ENCODE measurements around the gene CDC27. TPM values are rescaled to one million over a fixed set of nuclear protein-coding genes. Genes with fewer than 3 reads are reported as not detected.
"Not testable (repeated sequence)": the region's sequence is repeated elsewhere in the genome, so short reads cannot be mapped to it uniquely, and the experiment has no call there.

Gene CDC27
- total RNA-seq, 2 donors from 2014 or later, result 134 to 146 TPM

DNA sequence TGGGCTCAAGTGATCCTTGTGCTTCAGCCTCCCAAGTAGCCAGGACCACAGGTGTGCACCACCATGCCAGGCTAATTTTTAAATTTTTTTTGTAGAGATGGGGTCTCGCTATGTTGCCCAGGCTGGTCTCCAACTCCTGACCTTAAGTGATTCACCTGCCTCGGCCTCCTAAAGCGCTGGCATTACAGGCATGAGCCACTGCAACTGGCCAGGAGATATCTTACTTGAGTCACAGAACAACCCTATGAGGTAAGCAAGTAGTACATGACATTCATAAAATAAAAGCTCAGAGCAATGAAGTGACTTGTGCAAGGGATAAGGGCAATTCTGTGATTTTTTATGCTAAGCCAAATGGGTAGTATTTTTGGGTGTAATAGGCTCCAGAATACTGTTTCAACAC is 57.3 kb downstream of the CDC27 start:
- no peak overlapping the region for H3K27ac Mint-ChIP-seq
- ATAC-seq, result no peak
- no peak for DNase-seq (ENCODE audit: low spot score in 2 of 2)
- peaks cover 0 to 8% of the 10 kb centered on the region in 2 donors for H3K36me3 Mint-ChIP-seq
- H3K9me3 Mint-ChIP-seq, result no peaks in the 10 kb centered on the region

DNA sequence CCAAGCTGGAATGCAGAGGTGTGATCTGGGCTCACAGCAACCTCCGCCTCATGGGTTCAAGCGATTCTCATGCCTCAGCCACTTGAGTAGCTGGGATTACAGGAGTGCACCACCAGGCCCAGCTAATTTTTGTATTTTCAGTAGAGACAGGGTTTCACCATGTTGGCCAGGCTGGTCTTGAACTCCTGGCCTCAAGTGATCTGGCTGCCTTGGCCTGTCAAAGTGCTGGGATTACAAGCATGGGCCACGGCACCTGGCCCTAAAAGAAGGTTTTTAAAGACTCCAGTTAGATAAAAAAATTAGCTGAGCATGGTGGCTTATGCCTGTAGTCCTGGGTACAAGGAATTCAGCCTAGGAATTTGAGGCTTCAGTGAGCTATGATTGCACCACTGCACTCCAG is 62.3 kb downstream of the CDC27 start:
- H3K36me3 Mint-ChIP-seq; H3K9me3 Mint-ChIP-seq; DNase-seq (ENCODE audit: low spot score in 2 of 2); ATAC-seq; H3K27ac Mint-ChIP-seq: not testable (repeated sequence)

DNA sequence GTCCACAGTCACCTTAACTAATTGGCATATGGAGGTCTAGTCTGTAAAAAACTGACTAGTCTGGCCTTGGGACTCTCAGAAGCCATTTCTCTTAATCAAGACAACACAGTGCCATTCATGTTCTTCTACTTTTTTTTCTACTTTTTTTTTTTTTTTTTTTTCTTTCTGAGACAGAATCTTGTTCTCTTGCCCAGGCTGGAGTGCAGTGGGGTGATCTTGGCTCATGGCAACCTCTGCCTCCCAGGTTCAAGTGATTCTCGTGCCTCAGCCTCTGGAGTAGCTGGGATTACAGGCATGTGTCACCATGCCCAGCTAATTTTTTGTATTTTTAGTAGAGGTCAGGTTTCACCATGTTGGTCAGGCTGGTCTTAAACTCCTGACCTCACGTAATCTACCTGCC is 65.8 kb downstream of the CDC27 start:
- Mint-ChIP-seq H3K36me3 (peaks cover 0 to 16% of the 10 kb centered on the region in 2 donors), H3K27ac (peak overlapping the region in 1 of 2 donors; percentile 29)
- ATAC-seq; H3K9me3 Mint-ChIP-seq; DNase-seq (ENCODE audit: low spot score in 2 of 2): not testable (repeated sequence)

DNA sequence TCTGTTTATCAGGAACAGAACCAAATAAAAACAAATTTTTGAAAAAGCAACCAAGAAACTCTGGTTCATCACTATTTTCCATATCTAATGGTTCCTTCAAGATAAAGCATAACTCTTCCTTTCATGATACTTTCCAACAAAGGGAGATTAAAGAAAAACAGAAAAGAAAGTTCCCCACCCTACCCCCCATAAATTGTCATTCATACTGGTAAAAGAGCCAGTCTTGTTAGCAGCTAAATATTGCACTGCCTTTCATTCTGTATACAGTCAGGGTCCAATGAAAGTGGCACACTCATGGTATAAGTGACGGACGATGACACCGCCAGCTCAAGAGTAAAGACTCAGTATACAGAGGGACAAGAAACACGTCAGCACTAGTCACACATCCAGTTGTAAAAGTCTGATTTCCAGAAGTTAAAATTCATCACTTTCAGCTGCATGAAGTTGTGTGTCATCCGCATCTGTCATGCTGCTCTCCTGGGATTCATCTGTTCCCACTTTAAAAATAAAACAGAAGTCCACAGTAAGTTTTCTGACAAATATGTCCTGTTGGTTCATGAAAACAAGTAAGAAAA is 68.5 kb downstream of the CDC27 start:
- peaks cover 0 to 16% of the 10 kb centered on the region in 2 donors for H3K36me3 Mint-ChIP-seq
- H3K27ac Mint-ChIP-seq, result peak overlapping the region in 1 of 2 donors; percentile 67
- no peaks in the 10 kb centered on the region for H3K9me3 Mint-ChIP-seq
- no peak for ATAC-seq
- DNase-seq (ENCODE audit: low spot score in 2 of 2), result no peak

DNA sequence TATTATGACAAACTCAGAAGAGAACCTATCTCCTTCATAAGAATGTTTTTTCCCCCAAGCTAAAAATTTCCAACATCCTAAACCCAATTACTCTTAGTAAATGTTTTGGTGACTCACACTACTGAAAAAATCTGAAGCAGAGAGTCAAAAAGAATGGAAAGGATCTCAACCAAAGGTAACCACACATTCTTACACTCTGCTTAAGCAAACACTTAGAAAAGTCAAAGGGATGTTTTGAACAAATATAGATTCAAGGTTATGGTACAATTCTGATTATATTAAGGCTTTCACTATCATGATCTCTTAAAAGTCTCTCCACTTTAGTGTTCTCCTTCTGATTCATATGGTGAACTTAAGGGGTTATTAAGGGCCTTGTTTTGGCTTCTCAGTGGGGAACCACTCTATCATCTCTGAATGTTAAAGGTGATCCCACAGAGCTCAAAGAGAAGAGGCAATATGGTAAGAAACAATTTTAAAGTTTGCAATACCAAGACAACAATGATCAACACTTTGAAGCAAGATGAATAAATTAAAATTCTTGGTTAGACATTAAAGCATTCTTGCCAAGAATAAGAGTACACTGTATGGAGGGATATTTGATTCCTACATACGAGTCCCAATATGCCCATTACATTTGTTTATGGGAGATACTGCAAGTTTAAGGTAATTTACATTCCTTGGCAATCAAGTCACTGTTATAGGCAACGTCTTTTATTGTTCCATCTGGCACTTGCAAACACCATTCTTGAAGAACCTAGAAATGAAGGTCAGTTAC is 69.2 kb downstream of the CDC27 start:
- peaks cover 0 to 16% of the 10 kb centered on the region in 2 donors for H3K36me3 Mint-ChIP-seq
- H3K27ac Mint-ChIP-seq, result peak overlapping the region in 1 of 2 donors; percentile 67
- DNase-seq (ENCODE audit: low spot score in 2 of 2), result no peak
- H3K9me3 Mint-ChIP-seq, result no peaks in the 10 kb centered on the region
- peak; percentile 79 to 97 for ATAC-seq

DNA sequence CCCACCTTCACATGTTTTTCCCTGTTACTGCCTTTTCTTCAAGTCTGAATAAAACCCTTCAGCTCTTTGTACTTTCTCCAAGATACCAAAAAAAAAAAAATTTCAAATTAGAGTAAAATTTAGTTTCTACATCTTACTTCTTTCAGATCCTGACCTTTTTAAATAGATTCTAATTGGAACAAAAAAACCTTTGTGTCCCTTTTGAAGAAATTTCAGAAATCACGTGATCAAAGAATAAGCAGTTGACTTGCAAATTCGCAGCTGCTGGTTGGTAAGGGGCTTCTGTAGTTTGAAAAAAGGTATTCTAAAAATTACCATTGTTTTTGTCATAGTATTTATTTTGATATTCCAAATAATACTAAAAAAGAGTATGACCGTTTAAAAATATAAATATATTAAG is 71.7 kb downstream of the CDC27 start:
- no peak for ATAC-seq
- Mint-ChIP-seq H3K27ac (no peak overlapping the region), H3K36me3 (peaks cover 0 to 16% of the 10 kb centered on the region in 2 donors), H3K9me3 (no peaks in the 10 kb centered on the region)
- DNase-seq (ENCODE audit: low spot score in 2 of 2), result no peak

DNA sequence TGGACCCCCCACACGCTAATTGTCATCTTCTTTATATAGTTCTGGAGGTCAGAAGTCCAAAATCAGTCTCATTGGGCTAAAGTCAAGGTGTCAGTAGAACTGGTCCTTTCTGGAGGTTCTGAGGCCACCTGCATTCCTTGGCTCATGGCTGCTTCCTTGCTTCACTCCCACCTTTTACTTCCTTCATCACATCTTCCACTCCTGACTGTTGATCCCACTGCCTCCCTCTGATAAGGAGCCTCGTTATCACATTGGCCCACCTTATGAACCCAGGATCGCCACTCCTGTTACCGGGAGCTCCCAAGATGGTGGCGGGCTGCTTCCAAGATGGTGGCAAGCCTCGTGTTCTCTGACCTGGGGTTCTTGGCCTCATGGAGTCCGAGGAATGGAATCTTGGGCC is 83.0 kb downstream of the CDC27 start:
- DNase-seq (ENCODE audit: low spot score in 2 of 2), result no peak
- H3K36me3 Mint-ChIP-seq, result no peaks in the 10 kb centered on the region
- no peaks in the 10 kb centered on the region for H3K9me3 Mint-ChIP-seq
- H3K27ac Mint-ChIP-seq, result no peak overlapping the region
- no peak for ATAC-seq

DNA sequence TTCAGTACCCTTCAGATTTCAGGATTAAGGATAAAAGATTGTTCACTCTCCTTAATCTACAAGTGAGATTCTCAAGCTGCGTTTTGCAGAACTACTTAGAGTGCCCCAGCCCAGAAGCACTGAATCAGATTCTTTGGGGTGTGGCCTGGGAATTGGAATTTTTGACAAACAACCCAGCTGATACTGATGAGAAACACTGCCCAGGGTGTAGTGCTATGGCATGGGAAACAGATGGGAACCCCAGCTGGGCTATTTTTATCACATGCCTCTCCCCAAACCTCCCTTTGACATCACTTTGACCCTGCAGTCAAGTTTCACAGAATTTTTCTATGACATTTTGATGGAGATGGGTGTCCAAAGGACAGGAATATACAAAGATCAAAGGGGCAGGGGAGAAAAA is 83.8 kb downstream of the CDC27 start:
- not testable (repeated sequence) for H3K36me3 Mint-ChIP-seq; H3K9me3 Mint-ChIP-seq; DNase-seq (ENCODE audit: low spot score in 2 of 2); H3K27ac Mint-ChIP-seq; ATAC-seq

DNA sequence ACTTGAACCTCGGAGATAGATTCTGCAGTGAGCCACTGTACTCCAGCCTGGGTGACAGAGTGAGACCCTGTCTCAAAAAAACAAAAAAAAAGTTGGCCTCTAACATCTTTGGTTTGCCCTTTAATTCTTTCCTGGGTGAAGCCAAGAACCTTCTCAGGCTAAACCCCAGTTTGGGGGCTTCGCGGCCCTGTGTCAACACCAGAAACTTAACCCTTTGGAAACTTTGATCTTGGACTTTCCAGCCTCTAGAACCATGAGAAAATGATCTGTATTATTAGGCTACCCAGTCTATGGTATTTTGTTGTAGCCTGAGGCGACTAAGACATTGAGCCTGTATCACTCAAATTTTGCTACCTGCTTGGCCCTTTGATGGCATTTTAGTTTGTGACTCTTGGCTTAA is 86.2 kb downstream of the CDC27 start:
- DNase-seq (ENCODE audit: low spot score in 2 of 2) (no peak), ATAC-seq (no peak)
- Mint-ChIP-seq H3K27ac (no peak overlapping the region), H3K9me3 (no peaks in the 10 kb centered on the region), H3K36me3 (peaks cover 6% of the 10 kb centered on the region in 2 donors)

DNA sequence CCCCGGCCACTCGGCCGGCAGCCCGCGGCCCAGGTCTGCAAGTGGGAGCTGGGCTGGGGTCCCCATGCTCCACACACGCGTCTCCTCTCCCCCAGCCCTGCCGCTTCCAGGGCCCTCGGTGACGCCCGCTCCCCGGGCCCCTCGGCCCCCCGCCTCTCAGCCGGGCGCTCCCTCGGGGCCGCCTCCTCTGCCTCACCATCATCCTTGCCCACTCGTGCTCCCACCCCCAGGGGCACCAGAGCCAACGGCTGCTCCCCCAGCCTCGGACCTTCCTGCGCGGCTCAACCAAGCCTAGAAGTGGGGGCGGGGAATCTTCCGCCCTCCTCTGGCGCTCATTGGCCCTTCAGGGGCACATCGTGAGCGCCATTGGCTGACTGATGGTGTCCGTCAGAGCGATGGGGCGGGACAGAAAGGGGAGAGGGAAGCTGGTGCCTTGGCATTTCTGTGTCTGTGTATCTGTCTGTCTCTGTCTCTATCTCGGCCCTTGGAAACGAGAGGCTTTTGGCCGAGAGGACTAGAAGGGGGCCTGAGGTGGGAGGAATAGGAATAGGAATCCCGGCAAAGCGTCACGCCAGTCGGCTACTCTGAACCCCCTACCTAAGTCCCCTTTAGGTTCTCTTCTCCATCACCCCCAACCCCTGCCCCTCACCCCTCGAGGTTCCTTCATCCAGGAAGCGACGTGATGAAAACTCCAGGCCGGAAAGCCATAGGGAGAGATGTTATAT is 88.9 kb downstream of the CDC27 start:
- DNase-seq (ENCODE audit: low spot score in 2 of 2) (peak; percentile 94), ATAC-seq (peak; percentile 100)
- H3K36me3 Mint-ChIP-seq, result peaks cover 6% of the 10 kb centered on the region in 2 donors
- H3K9me3 Mint-ChIP-seq, result no peaks in the 10 kb centered on the region
- H3K27ac Mint-ChIP-seq, result peak overlapping the region; percentile 88 to 99

DNA sequence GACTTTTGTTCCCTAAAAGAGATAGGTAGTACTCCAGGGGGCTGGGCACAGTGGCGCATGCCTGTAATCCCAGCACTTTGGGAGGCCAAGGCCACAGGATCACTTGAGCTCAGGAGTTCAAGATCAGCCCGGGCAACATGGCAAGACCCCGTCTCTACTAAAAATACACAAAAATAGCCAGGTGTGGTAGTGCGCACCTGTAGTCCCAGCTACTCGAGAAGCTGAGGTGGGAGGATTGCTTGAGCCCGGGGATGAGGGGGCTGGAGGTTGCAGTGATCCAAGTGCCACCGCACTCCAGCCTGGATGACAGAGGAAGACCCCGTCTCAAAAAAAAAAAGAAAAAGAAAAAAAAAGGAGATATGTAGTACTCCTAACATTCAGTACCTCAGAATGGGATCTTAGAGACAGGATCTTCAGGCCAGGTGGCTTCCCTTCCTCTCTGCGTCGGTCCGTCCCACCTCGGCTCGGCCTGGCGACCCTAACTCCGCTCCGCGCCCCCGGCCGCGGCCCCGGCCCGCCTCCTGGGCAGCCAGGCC is 89.6 kb downstream of the CDC27 start:
- H3K36me3 Mint-ChIP-seq, result peaks cover 6% of the 10 kb centered on the region in 2 donors
- no peak for DNase-seq (ENCODE audit: low spot score in 2 of 2)
- peak overlapping the region; percentile 88 to 90 for H3K27ac Mint-ChIP-seq
- peak in 1 of 2 donors; percentile 18 for ATAC-seq
- no peaks in the 10 kb centered on the region for H3K9me3 Mint-ChIP-seq

DNA sequence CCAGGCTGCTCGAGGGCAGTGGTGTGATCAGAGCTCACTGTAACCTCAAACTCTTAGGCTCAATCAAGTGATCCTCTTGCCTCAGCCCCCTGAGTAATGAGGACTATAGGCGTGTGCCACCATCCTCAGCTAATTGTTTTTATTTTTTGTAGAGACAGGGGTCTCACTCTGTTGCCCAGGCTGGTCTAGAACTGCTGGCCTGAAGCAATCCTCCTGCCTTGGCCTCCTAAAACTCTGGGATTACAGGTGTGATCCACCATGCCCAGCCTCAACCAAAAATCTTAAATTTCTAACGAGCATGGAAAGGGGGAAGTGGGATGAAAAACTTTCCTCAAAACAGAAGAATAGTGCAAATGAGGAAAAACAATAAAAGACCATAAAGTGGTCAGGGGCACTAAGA is 92.8 kb downstream of the CDC27 start:
- Mint-ChIP-seq H3K9me3 (no peaks in the 10 kb centered on the region), H3K36me3 (peaks cover 6 to 20% of the 10 kb centered on the region in 2 donors), H3K27ac (no peak overlapping the region)
- DNase-seq (ENCODE audit: low spot score in 2 of 2) (no peak), ATAC-seq (no peak)

DNA sequence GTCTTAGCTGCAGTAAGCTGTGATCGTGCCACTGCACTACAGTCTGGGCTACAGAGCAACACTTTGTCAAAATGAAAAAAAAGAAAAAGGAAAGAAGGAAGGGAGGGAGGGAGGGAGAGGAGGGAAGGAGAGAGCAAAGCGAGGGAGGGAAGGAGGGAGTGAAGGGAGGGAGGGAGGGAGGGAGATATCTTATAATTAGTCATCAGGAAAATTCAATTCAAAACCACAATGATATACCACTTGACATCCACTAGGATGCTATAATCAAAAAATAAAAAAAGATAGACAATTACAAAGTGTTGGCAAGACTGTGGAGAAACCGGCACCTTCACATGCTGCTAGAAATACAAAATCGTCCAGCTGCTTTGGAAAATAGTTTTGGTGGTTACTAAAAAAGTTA is 93.8 kb downstream of the CDC27 start:
- H3K27ac Mint-ChIP-seq, result no peak overlapping the region
- ATAC-seq (no peak), DNase-seq (ENCODE audit: low spot score in 2 of 2) (no peak)
- peaks cover 5 to 19% of the 10 kb centered on the region in 2 donors for H3K36me3 Mint-ChIP-seq
- H3K9me3 Mint-ChIP-seq, result no peaks in the 10 kb centered on the region

DNA sequence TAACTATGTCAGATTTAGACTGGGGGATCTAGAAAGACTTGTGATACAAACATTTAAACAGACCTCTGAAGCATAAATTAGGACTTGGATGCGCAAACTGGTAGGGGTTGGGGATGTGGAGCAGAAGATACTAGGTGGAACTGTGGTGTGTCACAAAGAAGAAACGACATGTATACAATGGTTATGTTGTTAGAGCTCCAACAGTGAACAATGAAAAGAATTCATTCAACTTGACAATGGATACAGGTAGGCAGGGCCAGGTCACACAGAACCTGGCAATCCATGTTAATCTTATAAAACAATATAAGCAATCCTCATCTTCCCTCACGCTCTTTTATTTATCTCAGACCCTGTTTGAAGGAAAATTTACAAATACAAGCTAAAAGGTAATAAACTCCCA is 102.0 kb downstream of the CDC27 start:
- Mint-ChIP-seq H3K9me3 (no peaks in the 10 kb centered on the region), H3K36me3 (peaks cover 0 to 7% of the 10 kb centered on the region in 2 donors), H3K27ac (no peak overlapping the region)
- DNase-seq (ENCODE audit: low spot score in 2 of 2) (no peak), ATAC-seq (no peak)

DNA sequence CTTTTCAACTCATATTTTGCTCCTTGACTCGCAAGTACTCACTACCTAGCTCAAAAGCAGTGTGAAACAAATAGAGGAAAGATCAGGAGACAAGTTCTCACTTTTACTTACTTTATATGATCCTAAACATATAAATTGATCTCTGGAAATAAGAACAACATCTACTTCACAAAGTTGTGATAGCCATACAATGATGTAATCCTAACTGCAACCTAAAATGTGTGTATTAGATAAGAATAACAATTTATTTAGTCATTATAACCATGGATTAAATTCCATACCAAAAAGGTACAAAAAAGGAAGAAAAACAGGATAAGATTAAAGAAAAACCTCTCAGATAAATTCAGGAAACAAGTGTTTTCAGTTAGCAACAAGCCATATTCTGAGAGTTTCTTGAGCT is 103.4 kb downstream of the CDC27 start:
- Mint-ChIP-seq H3K36me3 (no peaks in the 10 kb centered on the region), H3K9me3 (no peaks in the 10 kb centered on the region), H3K27ac (no peak overlapping the region)
- no peak for DNase-seq (ENCODE audit: low spot score in 2 of 2)
- ATAC-seq, result no peak

DNA sequence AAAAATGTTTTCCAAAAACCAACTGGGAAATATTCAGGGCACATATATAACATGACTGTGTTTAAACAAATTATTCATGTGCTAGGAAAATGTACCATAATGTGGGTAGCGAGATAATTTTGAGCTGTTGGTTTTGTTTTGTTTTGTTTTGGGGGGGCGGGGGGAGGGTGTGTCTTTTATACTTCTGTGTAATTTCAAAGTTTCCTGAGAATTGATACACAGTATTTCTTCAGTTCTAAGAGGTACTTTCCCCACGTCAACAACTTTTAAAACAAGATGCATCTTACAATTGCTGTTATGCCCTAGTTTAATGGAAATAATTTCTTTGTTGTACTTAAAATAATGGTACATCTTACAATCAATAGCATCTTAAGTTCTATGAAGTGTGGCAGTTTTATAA is 110.3 kb downstream of the CDC27 start:
- no peak for ATAC-seq
- H3K36me3 Mint-ChIP-seq, result no peaks in the 10 kb centered on the region
- H3K9me3 Mint-ChIP-seq, result no peaks in the 10 kb centered on the region
- no peak overlapping the region for H3K27ac Mint-ChIP-seq
- DNase-seq (ENCODE audit: low spot score in 2 of 2), result no peak

DNA sequence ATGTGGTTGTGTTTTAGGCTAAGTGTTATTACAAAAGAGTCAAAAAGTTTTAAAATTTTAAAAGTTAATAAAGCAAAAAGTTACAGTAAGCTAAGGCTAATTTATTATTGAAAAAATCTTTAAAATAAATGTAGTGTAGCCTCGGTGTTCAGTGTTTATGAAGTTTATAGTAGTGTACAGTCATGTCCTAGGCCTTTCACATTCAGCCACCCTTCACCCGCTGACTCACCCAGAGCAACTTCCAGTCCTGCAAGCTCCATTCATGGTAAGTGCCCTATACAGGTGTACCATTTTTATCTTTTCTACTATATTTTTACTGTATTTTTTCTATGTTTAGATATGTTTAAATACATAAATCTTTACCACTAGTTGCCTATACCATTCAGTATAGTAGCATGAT is 111.5 kb downstream of the CDC27 start:
- Mint-ChIP-seq H3K9me3 (no peaks in the 10 kb centered on the region), H3K27ac (no peak overlapping the region), H3K36me3 (peaks cover 0 to 5% of the 10 kb centered on the region in 2 donors)
- no peak for ATAC-seq
- DNase-seq (ENCODE audit: low spot score in 2 of 2), result no peak
